HFFc6 (cell line): Measurements from ENCODE around the gene OSBPL10. TPM values are rescaled to one million over a fixed set of nuclear protein-coding genes. Genes with fewer than 3 reads are reported as not detected.

ENCODE experiments used
- DNase-seq: peaks from one replicate; pipeline ENCODE4 v3.0.0-alpha.2; 2018
- H3K27ac Mint-ChIP-seq: 2 replicates; pipeline ENCODE4 v1.8.0; 2020; ENCODE audit warnings: mild to moderate bottlenecking, mixed read lengths
- H3K27me3 Mint-ChIP-seq: 2 replicates; pipeline ENCODE4 v1.8.0; 2021; ENCODE audit warnings: mild to moderate bottlenecking, moderate library complexity, mixed read lengths; ENCODE audit not compliant: insufficient read depth
- H3K36me3 Mint-ChIP-seq: 2 replicates; pipeline ENCODE4 v1.8.0; 2021; ENCODE audit warnings: low read depth, mixed read lengths
- H3K4me1 Mint-ChIP-seq: 2 replicates; pipeline ENCODE4 v1.8.0; 2020; ENCODE audit warnings: low read depth, mixed read lengths
- H3K4me3 Mint-ChIP-seq: 2 replicates; pipeline ENCODE4 v1.8.0; 2020; ENCODE audit warnings: mild to moderate bottlenecking, moderate library complexity, mixed read lengths
- H3K9me3 Mint-ChIP-seq: 2 replicates; pipeline ENCODE4 v1.8.0; 2020; ENCODE audit warnings: mild to moderate bottlenecking, mixed read lengths
- total RNA-seq, 6 experiments: library from RNA; stranded (reverse); fragmentation: NEBNext Ultra II Directional; extraction: Animal tissue kit (Norgen Biotek cat#: 25700); gene quantifications; 2 replicates in 1 of 6; 3 replicates in 5 of 6; pipeline ENCODE4 v1.2.3, GENCODE V29; 2021
- TF ChIP-seq, protein P1 (sequence below): fragments of 200-600 bp; sonication (generic); IDR thresholded peaks from 2 replicates; pipeline ENCODE4 v1.5.0; 2021; ENCODE audit warnings: antibody characterized with exemption, mild to moderate bottlenecking

Gene OSBPL10
- total RNA-seq, 6 experiments from 2014 or later, result 7.3 to 8.9 (median 8.6) TPM

DNA sequence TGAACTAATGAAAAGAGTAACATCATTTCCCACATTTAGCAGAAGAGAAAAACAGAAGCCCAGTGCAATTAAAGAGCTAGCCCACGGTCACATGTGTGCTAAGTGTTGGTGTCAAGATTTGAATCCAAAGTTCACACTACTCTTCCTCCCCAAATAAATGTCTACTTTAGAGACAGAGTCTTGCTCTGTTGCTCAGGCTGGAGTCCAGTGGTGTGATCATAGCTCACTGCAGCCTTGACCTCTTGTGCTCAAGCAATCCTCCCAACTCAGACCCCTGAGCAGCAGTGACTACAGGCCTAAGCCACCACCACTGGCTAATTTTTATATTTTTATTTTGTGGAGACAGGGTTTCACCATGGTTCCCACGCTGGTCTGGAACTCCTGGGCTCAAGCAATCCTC, 4.8 kb downstream of the OSBPL10 start:
- Mint-ChIP-seq H3K4me3 (no peak overlapping the region), H3K4me1 (peaks cover 9% of the 10 kb centered on the region), H3K9me3 (no peaks in the 10 kb centered on the region), H3K27ac (no peak overlapping the region), H3K36me3 (no peaks in the 10 kb centered on the region), H3K27me3 (peaks cover 1% of the 10 kb centered on the region; the same call in 1 of the 2 replicates)
- TF ChIP-seq, protein P1, sequence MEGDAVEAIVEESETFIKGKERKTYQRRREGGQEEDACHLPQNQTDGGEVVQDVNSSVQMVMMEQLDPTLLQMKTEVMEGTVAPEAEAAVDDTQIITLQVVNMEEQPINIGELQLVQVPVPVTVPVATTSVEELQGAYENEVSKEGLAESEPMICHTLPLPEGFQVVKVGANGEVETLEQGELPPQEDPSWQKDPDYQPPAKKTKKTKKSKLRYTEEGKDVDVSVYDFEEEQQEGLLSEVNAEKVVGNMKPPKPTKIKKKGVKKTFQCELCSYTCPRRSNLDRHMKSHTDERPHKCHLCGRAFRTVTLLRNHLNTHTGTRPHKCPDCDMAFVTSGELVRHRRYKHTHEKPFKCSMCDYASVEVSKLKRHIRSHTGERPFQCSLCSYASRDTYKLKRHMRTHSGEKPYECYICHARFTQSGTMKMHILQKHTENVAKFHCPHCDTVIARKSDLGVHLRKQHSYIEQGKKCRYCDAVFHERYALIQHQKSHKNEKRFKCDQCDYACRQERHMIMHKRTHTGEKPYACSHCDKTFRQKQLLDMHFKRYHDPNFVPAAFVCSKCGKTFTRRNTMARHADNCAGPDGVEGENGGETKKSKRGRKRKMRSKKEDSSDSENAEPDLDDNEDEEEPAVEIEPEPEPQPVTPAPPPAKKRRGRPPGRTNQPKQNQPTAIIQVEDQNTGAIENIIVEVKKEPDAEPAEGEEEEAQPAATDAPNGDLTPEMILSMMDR, result no peak
- DNase-seq, result no peak

DNA sequence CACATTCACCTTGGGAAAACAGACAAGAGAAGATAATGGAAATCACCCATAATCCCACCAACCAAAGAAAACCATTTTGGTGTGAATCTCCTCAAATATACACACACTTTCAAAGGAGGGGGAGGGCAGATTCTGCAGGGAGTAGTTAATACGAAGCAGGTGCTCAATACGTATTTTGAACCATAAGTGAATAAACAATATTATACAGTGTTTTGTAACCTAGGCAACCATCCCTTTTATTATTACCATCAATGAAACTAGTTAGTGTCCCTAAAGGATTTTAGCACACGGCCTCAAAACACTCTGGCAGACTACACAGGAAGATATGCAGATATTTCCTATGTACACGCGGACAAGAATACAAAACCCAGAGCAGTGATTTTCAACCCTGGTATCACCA, 6.1 kb downstream of the OSBPL10 start:
- Mint-ChIP-seq H3K4me3 (no peak overlapping the region), H3K9me3 (no peaks in the 10 kb centered on the region), H3K27ac (no peak overlapping the region), H3K36me3 (no peaks in the 10 kb centered on the region), H3K4me1 (peaks cover 18% of the 10 kb centered on the region), H3K27me3 (peaks cover 1% of the 10 kb centered on the region; the same call in 1 of the 2 replicates)
- no peak for DNase-seq
- TF ChIP-seq, protein P1, result no peak

DNA sequence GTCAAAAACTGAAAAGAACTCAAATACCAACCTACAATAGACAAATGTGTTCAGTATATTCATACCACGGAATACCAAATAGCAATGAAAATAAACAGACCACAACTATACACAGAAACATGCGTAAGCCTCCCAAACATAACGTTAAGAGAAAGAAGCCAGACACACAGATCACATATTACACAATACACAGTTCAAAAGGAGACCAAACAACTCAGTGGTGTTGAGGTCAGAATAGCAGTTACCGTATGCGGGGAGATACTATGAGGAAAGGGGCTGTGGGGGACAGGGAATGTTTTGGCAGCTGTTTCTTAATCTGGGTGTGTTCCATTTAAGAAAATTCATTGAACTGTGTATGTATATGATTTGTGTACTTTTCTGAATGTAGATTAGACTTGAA, 6.6 kb downstream of the OSBPL10 start:
- Mint-ChIP-seq H3K4me1 (peaks cover 19% of the 10 kb centered on the region), H3K9me3 (no peaks in the 10 kb centered on the region), H3K27ac (no peak overlapping the region), H3K4me3 (no peak overlapping the region), H3K36me3 (no peaks in the 10 kb centered on the region), H3K27me3 (peaks cover 1% of the 10 kb centered on the region; the same call in 1 of the 2 replicates)
- TF ChIP-seq, protein P1, result no peak
- DNase-seq, result no peak

DNA sequence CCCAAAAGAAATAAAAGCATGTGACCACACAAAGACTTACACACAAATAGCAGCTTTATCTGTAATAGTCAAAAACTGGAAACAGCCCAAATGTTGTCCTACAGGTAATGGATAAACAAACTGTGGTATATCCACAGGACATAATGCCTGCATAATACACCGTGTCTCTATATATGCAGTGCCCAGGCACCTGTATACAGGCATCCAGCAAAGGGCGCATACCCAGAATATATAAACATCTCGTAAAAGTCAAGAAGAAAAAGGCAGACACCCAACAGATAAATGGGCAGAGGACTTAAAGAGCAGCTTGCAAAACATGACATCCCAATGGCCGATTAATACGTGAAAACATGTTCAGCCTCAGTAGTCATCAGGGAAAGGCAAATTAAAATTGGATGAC, 7.2 kb downstream of the OSBPL10 start:
- TF ChIP-seq, protein P1, result no peak
- Mint-ChIP-seq H3K27me3 (peaks cover 1% of the 10 kb centered on the region; the same call in 1 of the 2 replicates), H3K36me3 (no peaks in the 10 kb centered on the region), H3K4me3 (no peak overlapping the region), H3K27ac (no peak overlapping the region), H3K4me1 (peaks cover 21% of the 10 kb centered on the region), H3K9me3 (no peaks in the 10 kb centered on the region)
- no peak for DNase-seq

DNA sequence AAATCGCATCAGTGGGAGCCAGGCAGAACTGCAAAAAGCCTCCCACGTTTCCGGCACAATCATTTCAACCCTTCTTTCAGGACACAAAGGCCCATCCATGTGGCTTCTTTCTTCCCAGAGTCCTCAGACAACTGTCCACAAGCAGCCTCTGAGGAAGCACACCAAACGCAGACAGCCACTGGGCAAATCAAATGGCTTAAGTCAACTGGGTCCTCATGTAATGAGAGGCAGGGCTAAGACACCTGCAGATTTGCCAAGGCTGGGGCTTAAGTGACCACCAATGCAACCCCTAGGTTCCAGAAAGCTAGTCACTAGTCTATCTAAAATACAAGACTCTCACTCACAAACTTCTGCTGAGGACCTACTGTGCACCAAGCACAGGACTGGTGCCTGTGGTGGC, 8.0 kb downstream of the OSBPL10 start:
- Mint-ChIP-seq H3K4me1 (peaks cover 28% of the 10 kb centered on the region), H3K27me3 (peaks cover 1% of the 10 kb centered on the region; the same call in 1 of the 2 replicates), H3K4me3 (no peak overlapping the region), H3K9me3 (no peaks in the 10 kb centered on the region), H3K27ac (no peak overlapping the region), H3K36me3 (no peaks in the 10 kb centered on the region)
- TF ChIP-seq, protein P1, result no peak
- DNase-seq, result no peak

DNA sequence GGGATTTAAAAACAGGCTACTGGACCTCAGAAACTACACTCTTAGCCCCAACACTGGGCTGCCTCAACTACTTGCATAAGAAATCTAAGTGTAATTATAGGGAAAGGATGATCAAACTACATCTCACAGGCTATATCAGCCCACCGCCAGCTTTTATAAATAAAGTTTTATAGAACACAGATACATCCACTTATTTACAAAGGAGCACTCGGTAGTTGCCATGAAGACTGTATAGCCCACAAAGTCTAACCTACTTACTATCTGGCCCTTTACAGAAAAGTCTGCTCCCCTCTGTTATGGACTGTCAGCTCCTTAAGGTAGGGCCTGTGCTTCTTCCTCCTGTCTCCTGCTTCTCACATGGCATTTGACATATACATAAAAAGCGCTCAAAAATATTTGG, 9.5 kb downstream of the OSBPL10 start:
- no peaks in the 10 kb centered on the region for H3K9me3 Mint-ChIP-seq
- peaks cover 41% of the 10 kb centered on the region for H3K4me1 Mint-ChIP-seq
- H3K4me3 Mint-ChIP-seq, result no peak overlapping the region
- TF ChIP-seq, protein P1, result no peak
- no peak overlapping the region for H3K27ac Mint-ChIP-seq
- H3K36me3 Mint-ChIP-seq, result no peaks in the 10 kb centered on the region
- peaks cover 1% of the 10 kb centered on the region; the same call in 1 of the 2 replicates for H3K27me3 Mint-ChIP-seq
- DNase-seq, result no peak
